HG02610 (cell line): ENCODE results near the gene SMIM31.

Experiments used
- ATAC-seq: cut with Tn5 transposase; IDR thresholded peaks from one replicate; pipeline ENCODE4 v1.9.1; 2021; ENCODE audit warnings: mild to moderate bottlenecking, moderate library complexity; ENCODE audit not compliant: unreplicated experiment

SMIM31 gene

DNA sequence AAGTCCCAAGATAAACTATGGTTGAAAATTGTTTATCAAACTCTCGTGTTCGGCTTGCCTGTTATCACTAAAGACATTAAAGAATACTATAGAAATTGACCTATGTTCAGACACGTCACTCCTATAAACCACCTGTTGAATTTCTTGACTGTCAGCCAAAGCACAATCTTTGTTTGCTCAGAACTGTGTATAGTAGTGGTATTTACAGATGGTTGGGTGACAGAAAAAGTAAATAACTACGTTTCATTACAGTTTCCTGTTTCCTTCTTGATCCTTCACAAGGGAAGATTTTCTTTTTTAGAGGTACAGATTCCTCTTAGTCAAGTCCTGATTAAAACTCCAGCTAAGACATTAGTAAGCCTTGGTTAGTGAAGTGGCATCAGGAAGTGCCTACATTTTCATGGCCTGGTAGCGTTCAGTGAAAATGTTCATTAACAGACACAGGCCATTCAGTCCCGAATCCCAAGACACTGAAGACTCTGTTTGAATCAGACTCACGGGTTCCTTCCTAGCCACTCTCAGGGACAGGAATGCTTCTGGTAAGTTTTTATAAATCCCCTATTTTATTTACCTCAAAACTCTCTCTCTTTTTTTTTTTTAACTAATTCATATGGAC is at the start of gene SMIM31:
Gene SMIM31, plus strand, starts transcription at position 259 of the 616 bp plus-strand sequence. CDS start 16,313 bp downstream, outside the sequence.
- no peak for ATAC-seq

DNA sequence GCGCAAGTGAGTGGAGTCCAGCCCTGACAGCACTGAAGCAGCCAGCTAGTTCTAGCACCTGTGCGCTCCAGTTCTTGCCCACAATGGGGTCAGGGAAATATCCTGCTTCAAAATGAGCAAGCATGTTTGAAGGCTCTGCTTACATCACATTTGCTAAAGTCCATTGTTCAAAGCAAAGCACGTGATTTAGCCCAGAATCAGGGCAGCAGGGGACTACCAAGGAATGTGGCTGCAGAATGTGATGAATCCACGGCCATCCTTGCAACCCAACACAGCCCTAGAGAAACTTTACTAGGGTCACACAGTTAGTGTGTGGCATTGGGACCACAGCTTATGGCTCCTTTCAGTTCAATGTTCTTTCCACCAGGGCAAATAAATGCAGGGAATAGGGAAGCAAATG is 47.3 kb upstream of the SMIM31 start:
- ATAC-seq: no peak

DNA sequence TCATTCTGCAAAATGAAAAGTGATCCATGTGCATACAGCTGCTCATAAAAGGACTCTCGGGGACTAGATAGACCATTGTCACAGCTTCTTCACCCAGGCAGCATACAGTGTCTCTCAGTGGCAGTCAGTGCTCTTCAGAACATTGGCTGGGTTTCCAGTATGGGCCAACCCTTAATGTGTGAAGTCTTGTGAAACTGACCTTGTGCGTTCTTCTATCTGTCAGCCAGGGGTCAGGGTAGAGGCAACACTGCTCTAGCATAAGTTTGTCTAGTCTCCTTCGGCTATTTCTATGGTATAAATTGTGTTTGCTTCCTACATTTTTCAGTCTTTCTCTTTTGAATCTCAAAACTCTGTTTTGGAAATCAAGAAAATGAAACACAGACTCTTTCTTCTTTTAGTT is 37.0 kb upstream of the SMIM31 start:
- no peak for ATAC-seq

DNA sequence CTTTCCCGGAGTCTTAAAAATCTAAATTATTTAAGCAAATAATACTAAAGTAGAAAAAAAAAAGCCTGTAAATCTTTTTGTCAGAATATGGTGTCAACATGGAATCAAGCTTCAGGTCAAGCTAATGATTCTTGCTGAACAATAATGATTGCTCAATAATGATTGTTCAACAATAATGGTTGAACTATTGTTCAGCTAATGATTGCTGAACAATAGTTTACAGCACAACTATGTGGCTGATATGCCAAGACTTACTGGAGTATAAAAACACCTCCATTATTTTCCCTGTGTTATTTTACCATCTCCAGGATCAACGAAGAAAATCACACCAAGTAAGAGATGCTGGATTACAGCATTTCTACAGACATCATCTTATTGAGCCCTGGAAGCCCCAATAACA is 35.1 kb upstream of the SMIM31 start:
- no peak for ATAC-seq

DNA sequence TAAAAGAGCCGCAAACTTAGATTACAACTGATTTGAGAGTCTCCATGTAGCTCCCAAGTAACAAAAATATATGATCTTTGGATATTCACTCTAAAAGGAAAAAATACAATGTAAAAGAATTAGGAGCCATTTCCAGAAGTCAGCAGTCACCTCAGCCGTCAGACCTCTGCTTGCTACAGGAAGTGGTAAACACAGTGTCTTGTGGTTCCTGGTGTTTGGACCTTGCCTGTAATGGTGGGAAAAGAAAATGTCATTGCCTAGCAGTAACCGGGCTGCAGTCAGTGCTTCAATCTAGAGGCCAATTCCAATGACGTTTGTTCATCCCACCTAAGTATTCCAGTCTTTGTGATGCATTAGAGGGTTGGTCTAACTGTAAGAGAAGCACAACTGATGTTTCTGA is 28.9 kb upstream of the SMIM31 start:
- ATAC-seq: no peak

DNA sequence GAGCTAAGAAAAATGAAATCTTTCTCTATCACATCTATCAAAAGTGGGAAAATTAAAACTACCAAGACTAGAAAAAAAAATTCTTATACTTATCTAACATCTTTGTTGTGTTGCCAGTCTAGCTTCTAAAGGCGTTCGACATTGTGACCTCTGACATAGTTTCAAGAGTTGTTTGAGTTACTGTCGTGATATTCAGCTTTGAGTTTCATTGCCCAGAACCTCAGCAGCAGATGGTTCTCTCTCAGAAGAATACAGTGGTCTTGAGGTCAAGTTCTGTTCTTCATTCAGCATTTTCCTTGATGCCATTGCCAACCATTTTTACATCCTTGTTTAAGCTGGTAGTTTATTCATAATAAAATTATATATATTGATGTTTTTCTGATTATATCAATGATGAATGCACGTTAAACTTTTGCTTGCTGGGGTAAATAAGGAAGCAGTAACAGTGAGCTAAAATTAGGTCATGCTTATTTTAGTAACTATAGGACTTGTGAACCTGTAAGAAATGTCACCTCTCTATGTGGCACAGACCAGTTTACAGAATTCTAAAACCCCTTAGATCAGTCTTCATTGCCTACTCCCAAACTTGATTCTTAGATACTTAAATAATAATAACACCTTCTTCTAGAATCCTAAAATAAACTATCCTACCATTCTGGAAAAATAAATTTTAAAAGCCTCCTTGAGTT is 23.1 kb upstream of the SMIM31 start:
- ATAC-seq: no peak

DNA sequence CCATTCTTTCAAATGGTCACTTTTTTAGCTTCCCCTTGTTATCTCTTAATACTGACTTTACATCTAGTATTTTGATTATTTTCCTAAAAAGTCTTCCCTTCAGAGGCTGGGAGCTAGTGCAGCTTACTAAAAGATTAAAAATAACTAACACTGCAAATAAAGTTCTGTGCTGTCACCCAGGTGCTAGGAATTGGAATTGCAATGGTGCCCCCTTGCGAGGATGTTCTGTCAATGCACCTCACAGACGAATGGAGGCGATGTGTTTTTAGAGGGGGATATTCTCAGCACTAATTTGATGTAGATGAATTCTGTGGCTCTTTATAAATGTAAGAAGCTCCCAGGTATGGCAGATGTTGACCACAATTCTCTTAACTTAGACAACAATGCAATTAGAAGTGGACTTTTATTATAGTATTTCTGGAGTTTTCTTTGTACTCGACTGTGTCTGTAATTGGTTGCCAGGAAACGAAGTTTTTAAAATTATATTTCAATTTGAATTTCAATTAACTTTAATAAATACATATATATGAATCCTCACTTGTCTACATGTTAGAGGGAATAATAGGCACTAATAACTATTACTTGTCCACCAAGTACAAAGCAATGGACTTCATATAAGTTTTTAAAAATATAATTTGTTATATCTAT is 22.0 kb upstream of the SMIM31 start:
- ATAC-seq: no peak

DNA sequence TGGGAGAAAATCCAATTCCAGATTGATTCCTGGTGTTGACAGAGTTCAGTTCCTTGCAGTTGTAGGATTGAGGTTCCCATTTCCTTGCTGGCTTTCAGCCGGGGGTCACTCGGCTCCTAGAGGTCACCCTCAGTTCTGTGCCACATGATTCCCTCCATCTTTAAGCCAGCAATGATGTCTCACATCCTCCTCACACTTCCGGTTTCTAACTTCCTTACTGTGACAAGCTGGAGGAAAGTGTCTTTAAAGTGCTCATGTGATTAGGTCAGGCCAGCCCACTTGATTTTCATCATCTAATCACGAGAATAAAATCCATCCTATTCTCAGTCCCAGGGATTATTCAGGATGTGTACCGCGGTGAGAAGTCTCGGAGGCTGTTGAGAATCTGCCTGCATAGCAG is 19.4 kb upstream of the SMIM31 start:
- no peak for ATAC-seq

DNA sequence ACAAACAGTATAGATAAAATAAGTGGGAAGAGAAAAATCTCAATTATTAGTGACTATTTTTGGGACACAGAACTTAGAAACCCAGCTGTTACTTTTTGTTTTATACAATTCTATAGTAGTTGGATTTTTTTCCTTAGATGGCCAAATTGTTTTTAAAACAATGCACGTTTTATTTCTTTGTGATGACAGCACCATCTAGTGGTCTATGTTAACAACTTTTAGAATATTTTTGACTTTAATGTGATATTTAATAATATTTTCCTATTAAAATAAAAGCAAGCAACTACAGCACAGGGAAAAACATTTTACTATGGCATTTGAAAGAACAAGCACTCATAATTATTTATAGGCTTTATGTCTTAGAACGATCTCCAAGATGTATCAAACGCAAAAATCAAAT is 5.6 kb upstream of the SMIM31 start:
- ATAC-seq: no peak

DNA sequence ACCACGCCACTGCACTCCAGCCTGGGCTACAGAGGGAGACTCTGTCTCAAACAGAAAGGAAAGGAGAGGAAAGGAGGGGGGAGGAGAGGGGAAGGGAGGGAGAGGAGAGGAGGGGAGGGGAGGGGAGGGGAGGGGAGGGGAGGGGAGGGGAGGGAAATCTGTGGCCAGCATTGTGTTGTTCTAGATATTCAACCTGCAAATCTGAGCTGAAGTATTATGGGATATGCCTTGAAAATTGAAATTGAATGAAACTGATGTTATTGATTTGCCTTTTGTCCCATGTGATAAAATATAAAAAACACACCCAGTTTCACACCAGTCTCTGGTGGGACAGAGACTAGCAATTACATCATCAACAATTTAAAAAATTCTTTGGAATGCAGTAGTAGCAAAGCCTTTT is 1.5 kb downstream of the SMIM31 start:
- ATAC-seq: no peak

DNA sequence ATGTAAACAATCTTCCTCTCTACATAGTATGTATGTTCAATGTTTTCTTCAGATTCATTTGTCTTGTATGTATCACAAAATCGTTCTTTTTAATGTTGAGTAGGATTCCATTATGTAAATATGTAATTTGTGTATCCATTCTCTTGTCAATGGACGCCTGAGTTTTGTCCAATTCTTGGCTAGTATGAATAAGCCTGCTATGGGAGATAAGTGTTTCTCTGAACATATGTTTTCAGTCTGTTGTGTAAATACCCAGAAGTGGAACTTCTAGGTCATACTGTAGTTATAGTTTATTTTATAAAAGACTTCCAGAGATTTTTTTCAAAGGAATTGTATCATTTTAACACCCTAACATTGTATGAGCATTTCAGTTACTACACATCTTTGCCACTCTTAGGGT is 2.8 kb downstream of the SMIM31 start:
- no peak for ATAC-seq

DNA sequence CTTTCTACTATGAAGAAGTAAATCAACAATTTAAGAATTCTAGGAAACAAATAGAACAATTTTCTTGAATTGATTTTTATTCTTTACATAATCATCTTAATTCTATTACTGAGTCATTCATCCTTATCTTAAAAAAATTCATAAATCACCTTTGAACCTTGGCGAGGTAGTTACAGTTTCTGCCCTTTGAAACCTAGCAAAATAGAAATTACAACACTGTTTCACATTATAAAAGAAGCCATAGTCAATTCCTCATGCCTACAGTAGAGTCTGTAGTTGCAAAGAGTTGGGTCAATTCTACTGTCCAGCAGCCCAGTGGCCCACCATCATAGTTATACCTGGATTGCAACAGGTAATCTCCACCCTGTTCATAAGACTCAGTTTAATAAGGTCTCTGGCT is 7.3 kb downstream of the SMIM31 start:
- ATAC-seq: no peak

DNA sequence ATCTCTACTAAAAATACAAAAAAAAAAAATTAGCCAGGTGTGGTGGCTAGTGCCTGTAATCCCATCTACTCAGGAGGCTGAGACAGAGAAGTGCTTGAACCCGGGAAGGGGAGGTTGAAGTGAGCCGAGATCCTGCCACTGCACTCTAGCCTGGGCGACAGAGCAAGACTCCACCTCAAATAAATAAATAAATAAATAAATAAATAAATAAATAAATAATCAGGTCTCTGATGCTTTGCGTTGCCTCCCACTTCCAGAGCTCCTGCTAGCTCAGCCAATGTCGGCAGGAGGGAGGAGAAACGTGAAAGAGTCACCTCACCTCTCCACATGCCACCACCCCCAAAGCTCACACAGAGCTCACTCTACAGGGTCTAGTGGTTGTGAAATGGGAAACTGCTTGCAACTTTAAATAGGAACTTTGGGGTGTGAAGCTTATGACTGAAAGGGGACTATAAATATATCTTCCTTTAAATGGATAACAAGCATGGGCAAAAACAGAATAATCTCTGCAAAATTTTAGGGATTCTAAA is 7.9 kb downstream of the SMIM31 start:
- no peak for ATAC-seq

DNA sequence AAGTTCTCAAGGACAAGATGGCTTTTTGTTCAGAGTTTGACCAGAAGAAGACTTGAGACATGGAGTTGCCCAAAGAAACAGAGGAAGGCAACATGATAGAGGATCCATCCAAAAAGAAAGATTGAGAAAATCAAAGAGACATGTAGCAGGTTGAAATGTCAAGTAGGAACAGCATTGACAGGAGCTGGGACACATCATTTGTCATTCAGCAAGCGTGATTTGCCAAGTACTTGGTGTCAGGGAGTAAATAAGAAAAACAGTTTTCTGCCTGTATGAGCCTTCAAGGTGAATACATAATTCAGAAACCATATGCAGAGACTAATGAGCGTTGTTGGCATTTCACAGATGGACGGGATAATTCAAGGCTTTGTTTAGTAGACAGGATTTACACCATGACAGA is 11.2 kb downstream of the SMIM31 start:
- no peak for ATAC-seq

DNA sequence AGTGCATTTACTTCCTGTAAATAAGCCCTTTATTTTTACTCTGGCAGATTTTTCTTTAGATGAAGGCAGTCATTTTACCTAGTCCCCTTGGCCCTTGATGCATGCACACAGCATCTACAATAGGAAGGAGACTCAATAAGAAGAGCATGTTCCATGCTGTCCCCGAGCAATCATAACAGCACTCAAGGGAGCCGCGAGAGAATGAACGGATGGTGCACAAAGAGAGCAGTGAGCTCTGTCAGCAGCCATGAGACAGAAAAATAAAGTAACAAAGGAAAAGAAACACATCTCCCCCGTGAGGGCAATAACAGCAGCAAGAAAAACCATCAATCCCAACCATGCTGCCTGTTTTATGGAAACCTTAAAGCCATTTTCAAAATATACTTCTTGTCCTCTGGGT is 11.9 kb downstream of the SMIM31 start:
- no peak for ATAC-seq

DNA sequence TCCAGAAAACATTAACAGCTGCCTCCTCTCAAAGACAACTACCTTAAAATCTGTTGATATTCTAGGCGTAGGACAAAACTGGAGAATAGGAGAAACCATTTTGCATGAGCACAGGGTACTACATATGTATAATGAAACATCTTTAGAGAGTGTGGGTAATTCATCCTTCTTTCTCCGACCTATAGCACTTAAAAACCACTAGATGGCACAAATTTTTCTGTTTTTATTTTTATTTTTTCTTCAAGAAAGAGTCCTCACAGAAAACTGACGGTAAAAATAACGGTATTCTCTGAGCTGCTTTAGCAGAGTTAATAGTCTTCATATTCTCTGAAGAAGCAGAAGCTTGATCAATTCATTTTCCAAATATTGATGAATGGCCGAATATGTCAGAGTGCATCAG is 14.6 kb downstream of the SMIM31 start:
- ATAC-seq: no peak

DNA sequence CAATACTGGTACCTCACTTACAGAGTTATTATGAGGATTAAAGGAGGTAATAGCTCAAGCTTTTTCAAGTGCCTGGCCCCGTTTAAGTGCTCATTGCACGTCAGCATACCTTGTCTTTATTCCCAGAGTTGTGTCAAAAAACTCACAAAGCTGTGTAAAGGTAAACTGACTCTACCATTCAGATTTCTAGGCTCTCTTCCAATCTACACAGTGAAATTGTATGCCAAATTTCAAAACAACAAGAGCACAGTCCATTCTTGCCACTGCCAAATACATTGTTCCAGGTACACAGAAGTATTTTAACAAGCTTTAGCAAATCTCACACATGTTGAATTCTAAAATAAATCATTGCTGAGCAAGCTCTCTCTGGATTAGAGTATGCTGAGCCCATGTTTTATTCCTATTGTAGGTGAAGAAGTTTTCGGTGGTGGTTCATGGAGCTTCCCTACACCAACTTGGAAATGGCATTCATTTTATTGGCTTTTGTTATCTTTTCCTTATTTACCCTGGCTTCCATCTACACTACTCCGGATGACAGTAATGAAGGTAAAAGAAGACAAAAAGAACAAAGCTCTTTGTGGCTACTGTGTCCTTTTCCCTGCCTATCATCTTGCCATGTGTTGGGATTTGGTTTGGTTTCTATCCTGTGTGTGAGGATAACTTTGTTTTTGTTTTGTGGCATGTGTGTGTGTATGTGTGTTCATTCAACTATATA is 16.2 kb downstream of the SMIM31 start:
- no peak for ATAC-seq

DNA sequence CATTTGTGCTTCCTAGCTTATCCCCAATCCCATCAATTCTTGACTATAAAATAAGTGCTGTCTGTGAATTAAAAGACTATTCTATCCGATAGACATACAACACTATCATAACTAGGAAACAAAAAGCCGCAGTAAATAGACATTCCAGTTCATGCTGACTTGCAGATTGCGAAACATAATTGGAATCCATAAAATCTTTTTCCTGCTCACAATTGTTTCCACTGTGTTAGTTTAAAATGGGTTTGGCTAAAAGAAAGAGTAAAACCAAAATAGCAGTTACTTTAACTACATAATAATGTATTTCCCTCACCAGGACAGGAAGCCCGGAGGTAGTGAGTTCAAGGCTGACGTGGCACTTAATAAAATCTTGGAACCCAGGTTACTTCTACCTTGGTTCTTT is 17.2 kb downstream of the SMIM31 start:
- ATAC-seq: no peak

DNA sequence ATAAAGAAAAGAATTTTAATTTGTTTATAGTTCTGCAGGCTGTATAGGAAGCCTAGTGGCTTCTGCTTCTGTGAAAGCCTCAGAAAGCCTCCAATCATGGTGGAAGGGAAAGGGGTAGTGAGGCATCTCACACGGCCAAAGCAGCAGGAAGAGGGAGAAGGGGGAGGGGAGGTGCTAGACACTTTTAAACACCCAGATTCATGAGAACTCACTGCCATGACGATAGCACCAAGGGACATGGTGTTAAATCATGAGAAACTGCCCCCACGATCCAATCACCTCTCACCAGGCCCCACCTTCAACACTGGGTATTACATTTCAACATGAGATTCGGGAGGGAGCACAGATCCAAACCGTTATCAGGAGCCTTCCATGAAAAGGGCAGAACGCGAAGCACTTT is 18.1 kb downstream of the SMIM31 start:
- no peak for ATAC-seq

DNA sequence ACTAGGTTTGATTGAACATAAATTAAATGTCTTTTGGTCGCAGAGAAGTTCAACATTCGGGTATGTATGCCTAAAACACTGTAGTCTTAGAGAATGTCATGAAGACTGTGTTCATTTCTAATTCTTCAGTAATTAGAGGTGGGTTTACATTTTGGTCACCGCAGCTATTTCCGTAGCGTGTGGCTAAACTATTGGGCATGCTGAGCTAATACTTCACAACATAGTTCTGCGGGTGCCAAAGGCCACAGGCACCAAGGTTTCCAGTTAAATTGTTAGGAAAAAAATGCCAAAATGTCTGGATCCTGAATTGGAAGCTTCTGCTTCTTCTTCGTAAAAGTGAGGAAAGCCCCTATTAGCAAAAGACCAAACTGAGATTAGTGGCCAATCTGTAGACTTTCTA is 25.1 kb downstream of the SMIM31 start:
- ATAC-seq: no peak

DNA sequence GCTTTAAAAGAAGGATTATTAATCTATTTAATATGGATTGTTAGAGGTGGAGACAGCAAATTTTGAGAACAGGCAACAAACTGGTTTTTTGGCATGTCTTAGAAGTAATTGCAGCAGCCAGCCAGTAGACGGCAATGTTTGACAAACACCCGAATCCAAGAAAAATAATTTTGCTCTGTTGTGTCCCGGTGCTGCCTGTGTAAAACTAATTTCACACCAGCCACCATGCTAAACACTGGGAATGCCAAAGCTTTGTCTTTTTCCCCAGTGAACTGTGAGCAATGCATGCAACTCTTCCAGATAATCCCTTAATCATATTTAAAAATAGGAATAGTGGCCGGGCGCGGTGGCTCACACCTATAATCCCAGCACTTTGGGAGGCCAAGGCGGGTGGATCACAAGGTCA is 25.9 kb downstream of the SMIM31 start:
- ATAC-seq: peak; percentile 59

DNA sequence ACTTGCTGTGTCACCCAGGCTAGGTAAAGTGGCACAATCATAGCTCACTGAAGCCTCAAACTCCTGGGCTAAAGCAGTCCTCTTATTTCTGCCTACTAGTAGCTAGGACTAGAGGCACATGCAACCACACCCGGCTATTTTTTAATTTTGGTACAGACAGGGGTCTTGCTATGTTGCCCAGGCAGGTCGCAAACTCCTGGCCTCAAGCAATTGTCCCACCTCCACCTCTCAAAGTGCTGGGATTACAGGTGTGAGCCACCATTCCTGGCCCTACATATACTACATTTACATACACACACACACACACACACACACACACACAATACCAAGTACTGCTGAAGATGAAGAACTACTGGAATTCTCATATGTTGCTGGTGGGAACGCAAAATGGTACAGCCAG is 26.9 kb downstream of the SMIM31 start:
- ATAC-seq: no peak
